Omental fat pad (tissue), 4 donors: ENCODE data around the gene MC4R. TPM values are rescaled to one million over a fixed set of nuclear protein-coding genes. Genes with fewer than 3 reads are reported as not detected.

ENCODE experiments used
- ATAC-seq: fragments of 150-250 bp; one replicate; pipeline ENCODE4 v1.9.1; 2016; ENCODE audit warnings: mild to moderate bottlenecking, moderate library complexity; ENCODE audit not compliant: low FRiP score
- DNase-seq: peaks from one replicate; pipeline ENCODE4 v3.0.0-alpha.2; 2019; ENCODE audit warnings: low spot score
- total RNA-seq, 4 donors: library from RNA; depleted of rRNA; stranded (reverse); fragments of >200 nt; gene quantifications; one replicate each; pipeline ENCODE4 v1.1.0, GENCODE V29; 2016
- TF ChIP-seq, protein P1 (sequence below), 3 donors: fragments of 450-650 bp; IDR thresholded peaks; one replicate each; pipeline ENCODE4 v1.5.1; 2016 to 2017; ENCODE audit warnings: antibody characterized with exemption in 3 of 3, mild to moderate bottlenecking in 3 of 3, moderate library complexity in 2 of 3

The MC4R gene
- total RNA-seq, 4 donors from 2014 or later: 0.28 TPM; not detected in 3

DNA sequence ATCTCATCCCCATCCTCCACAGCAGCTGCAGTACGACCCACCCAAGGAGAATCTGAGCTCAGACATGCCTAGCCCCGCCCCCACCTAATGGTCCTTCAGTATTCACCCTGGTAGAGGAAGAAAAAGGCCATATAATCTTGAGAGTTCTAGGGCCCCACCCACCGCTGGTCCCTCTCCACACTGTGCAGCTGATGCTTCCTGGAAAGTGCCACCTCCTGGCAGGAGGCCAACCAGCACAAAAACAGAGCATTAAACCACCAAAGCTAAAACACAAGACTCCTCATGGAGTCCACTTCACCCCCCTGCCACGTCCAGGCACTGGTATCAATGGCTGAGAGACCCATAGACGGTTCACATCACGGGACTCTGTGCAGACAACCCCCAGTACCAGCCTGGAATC, 40.7 kb downstream of the MC4R start:
- no peak for DNase-seq

DNA sequence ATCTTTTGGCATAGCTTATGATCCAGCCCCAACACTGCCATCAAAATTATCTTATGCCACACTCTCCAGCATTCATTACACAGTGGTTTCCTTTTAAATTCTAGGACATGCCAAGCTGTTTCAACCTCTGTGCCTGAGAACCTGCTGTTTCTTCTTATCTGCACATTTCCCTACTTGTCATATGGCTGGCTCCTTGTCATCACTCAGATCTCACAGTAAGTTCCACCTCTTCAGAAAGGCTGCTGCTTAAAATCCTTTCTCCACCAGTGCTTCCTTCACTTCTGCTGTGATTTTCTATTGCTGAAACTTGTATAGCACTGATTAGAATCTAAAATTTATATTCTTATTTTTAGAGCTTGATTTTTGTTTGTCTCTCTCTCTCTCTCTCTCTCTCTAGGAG, 43.4 kb downstream of the MC4R start:
- no peak for ATAC-seq
- TF ChIP-seq, protein P1, sequence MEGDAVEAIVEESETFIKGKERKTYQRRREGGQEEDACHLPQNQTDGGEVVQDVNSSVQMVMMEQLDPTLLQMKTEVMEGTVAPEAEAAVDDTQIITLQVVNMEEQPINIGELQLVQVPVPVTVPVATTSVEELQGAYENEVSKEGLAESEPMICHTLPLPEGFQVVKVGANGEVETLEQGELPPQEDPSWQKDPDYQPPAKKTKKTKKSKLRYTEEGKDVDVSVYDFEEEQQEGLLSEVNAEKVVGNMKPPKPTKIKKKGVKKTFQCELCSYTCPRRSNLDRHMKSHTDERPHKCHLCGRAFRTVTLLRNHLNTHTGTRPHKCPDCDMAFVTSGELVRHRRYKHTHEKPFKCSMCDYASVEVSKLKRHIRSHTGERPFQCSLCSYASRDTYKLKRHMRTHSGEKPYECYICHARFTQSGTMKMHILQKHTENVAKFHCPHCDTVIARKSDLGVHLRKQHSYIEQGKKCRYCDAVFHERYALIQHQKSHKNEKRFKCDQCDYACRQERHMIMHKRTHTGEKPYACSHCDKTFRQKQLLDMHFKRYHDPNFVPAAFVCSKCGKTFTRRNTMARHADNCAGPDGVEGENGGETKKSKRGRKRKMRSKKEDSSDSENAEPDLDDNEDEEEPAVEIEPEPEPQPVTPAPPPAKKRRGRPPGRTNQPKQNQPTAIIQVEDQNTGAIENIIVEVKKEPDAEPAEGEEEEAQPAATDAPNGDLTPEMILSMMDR (IDR thresholded peaks at IDR 0.05): no peak
- DNase-seq: no peak

More for the DNA sequence above, 40.7 kb downstream of the MC4R start:
- ATAC-seq: no peak
- TF ChIP-seq, protein P1 (IDR thresholded peaks at IDR 0.05): no peak

DNA sequence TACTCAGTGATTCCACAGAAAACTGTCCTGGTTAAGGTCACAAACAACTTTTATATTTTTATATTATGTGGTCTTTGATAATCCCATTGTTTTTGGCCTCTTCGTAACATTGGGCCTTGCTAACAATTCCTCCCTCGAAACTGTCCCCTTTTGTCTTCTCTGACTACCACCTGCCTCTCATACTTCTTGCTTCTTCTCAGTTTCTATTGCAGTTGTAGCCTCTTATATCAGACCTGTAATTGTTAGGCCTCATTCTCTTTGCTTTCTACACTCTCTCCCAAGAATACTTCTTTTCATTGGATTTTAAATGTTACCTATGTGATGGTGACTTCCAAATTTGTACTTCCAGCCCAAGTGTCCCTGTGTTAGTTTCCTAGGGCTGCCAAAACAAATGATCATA, 44.7 kb downstream of the MC4R start:
- TF ChIP-seq, protein P1 (IDR thresholded peaks at IDR 0.05): no peak
- ATAC-seq: no peak

DNA sequence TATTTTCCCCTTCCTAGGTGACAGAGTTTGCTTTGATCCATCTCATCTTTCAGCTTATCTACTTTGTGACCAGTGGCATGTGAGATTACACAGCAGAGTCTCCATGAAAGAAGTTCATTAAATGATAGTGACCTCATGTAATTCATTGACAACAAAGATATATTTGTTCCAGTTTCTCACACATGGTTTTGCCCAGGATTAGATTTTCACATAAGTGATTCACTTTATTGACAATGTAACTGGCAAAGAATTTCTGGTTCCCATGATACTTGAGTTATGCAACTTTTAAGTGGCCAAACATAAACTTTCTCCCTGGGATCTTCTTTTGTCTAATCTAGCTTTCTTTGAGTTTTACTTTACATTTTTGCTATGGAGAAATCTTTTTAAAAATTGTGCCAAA, 50.0 kb downstream of the MC4R start:
- TF ChIP-seq, protein P1 (IDR thresholded peaks at IDR 0.05): no peak
- DNase-seq (no peak), ATAC-seq (no peak)

More for the DNA sequence above, 44.7 kb downstream of the MC4R start:
- no peak for DNase-seq
